Measurements from ENCODE around the gene CSTF1.
"Not testable (repeated sequence)": the region's sequence is repeated elsewhere in the genome, so short reads cannot be mapped to it uniquely, and the experiment has no call there.

CSTF1 gene

DNA sequence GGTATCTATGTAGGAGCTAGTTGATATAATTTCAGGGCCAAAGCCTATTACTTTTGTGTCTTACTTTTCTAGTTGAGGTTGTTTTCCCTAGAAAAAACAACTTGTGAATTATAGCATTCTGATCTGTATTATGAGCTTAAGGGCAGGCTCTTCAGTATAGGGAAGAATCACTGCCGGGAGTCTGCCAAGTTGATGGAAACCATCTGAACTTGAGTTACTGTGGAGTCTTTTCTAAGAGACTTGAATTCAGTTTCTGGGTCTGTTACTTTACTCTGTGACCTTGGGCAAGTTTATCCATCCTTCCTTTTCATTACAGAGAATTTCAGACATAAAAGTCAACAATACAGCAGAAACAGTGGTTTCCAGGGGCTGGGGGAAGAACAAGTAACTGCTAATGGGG is 17.5 kb downstream of the CSTF1 start:
- no peak for DNase-seq
- Histone ChIP-seq H4K20me1 (ENCODE audit: insufficient read depth, low read length) (no peaks in the 10 kb centered on the region), H3K9me3 (replicated peaks; ENCODE audit: insufficient read depth, low read length) (no peaks in the 10 kb centered on the region), H3K79me2 (ENCODE audit: low read length) (peaks cover 8% of the 10 kb centered on the region), H3K4me2 (ENCODE audit: low read depth, low read length) (no peak overlapping the region), H3K4me3 (ENCODE audit: low read length) (no peak overlapping the region), H3F3A (ENCODE audit: insufficient read depth, low read length) (no peaks in the 10 kb centered on the region), H3K27me3 (replicated peaks; ENCODE audit: insufficient read depth, low read length) (no peaks in the 10 kb centered on the region), H3K36me3 (replicated peaks; ENCODE audit: insufficient read depth, low read length) (peaks cover 6% of the 10 kb centered on the region), H3K9me2 (replicated peaks; ENCODE audit: insufficient read depth, low read length) (no peaks in the 10 kb centered on the region), H2AFZ (ENCODE audit: low read length) (no peak overlapping the region), H3K4me1 (ENCODE audit: low read length) (no peaks in the 10 kb centered on the region), H3K9ac (ENCODE audit: low read length) (no peak overlapping the region), H3K27ac (ENCODE audit: low read length) (no peak overlapping the region)
- TF ChIP-seq EZH2 (optimal IDR thresholded peaks at IDR 0.05; ENCODE audit: low read depth, low read length) (no peak), EZH2phosphoT487 (IDR thresholded peaks at IDR 0.05; ENCODE audit: low read length) (no peak)
- TF ChIP-seq, protein P1, sequence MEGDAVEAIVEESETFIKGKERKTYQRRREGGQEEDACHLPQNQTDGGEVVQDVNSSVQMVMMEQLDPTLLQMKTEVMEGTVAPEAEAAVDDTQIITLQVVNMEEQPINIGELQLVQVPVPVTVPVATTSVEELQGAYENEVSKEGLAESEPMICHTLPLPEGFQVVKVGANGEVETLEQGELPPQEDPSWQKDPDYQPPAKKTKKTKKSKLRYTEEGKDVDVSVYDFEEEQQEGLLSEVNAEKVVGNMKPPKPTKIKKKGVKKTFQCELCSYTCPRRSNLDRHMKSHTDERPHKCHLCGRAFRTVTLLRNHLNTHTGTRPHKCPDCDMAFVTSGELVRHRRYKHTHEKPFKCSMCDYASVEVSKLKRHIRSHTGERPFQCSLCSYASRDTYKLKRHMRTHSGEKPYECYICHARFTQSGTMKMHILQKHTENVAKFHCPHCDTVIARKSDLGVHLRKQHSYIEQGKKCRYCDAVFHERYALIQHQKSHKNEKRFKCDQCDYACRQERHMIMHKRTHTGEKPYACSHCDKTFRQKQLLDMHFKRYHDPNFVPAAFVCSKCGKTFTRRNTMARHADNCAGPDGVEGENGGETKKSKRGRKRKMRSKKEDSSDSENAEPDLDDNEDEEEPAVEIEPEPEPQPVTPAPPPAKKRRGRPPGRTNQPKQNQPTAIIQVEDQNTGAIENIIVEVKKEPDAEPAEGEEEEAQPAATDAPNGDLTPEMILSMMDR (IDR thresholded peaks at IDR 0.05; ENCODE audit: low read length), result no peak

DNA sequence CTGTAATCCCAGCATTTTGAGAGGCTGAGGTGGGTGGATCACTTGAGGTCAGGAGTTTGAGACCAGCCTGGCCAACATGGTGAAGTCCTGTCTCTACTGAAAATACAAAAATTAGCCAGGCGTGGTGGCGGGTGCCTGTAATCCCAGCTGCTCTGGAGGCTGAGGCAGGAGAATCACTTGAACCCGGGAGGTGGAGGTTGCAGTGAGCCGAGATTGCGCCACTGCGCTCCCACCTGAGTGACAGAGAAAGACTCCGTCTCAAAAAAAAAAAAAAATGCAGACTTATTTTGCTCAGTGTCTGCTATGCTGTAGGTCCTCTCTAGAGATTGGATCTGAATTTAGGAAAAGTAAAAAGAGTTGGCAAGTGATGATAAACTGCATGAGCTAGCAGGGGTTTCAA is 18.8 kb downstream of the CSTF1 start:
- not testable (repeated sequence) for H3K79me2 ChIP-seq (ENCODE audit: low read length); H3K9me2 ChIP-seq (replicated peaks; ENCODE audit: insufficient read depth, low read length); H3K4me3 ChIP-seq (ENCODE audit: low read length); H4K20me1 ChIP-seq (ENCODE audit: insufficient read depth, low read length); H3K9ac ChIP-seq (ENCODE audit: low read length); H3K27ac ChIP-seq (ENCODE audit: low read length); H3K27me3 ChIP-seq (replicated peaks; ENCODE audit: insufficient read depth, low read length); H3K9me3 ChIP-seq (replicated peaks; ENCODE audit: insufficient read depth, low read length); H3K4me1 ChIP-seq (ENCODE audit: low read length); H3F3A ChIP-seq (ENCODE audit: insufficient read depth, low read length); H3K4me2 ChIP-seq (ENCODE audit: low read depth, low read length); H3K36me3 ChIP-seq (replicated peaks; ENCODE audit: insufficient read depth, low read length); H2AFZ ChIP-seq (ENCODE audit: low read length); DNase-seq

DNA sequence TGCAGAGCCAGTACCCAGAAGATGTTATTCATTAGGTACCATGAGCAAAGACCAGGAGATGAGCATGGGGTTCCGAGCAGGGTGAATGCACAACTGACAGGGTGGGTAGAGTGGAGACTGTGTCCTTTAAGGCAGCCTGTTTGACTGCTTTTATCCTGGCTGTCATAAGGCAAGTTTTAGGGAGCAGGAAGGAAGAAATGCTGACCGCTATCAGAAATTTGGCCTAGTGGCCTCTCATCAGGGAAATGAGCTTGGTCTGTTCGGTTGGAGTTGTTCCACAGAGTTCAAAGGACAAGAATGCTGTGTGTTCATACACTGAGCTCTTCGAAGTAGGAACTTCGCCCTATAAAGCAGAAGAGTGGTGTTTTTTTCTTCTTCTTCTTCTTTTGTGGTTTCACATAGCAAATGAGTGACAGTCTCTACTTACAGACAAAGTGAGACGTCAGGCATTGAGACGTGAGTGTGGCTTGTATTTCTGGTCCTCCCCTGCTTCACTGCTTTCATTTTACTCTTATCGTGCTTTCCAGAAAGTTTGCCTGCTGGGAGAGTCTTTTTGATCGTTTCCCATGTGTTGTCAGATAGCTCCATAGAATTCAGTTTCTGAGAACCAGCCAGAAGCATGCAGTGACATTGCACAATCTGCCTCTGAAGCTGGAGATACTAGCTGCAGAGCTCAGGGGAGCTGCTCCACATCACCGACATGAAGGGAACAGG is 19.5 kb downstream of the CSTF1 start, which contains the start of gene CASS4:
TSS of gene CASS4 (plus strand) at position 502 of the 714 bp plus-strand sequence. CDS start at position 701, 199 bp downstream.
- Histone ChIP-seq H3K9ac (ENCODE audit: low read length) (no peak within 1 kb of the TSS), H3K4me1 (ENCODE audit: low read length) (no peaks in the 10 kb centered on the region), H4K20me1 (ENCODE audit: insufficient read depth, low read length) (no peaks in the 10 kb centered on the region), H3K27ac (ENCODE audit: low read length) (no peak within 1 kb of the TSS), H3K4me3 (ENCODE audit: low read length) (no peak within 1 kb of the TSS), H3F3A (ENCODE audit: insufficient read depth, low read length) (no peaks in the 10 kb centered on the region), H3K79me2 (ENCODE audit: low read length) (no peaks in the 10 kb centered on the region), H3K27me3 (replicated peaks; ENCODE audit: insufficient read depth, low read length) (no peaks in the 10 kb centered on the region), H3K36me3 (replicated peaks; ENCODE audit: insufficient read depth, low read length) (no peaks in the 10 kb centered on the region; the same call in 1 of the 2 replicates), H2AFZ (ENCODE audit: low read length) (no peak within 1 kb of the TSS), H3K4me2 (ENCODE audit: low read depth, low read length) (no peak within 1 kb of the TSS), H3K9me2 (replicated peaks; ENCODE audit: insufficient read depth, low read length) (no peaks in the 10 kb centered on the region), H3K9me3 (replicated peaks; ENCODE audit: insufficient read depth, low read length) (no peaks in the 10 kb centered on the region)
- no peak for DNase-seq
- TF ChIP-seq EZH2phosphoT487 (IDR thresholded peaks at IDR 0.05; ENCODE audit: low read length) (no peak), EZH2 (optimal IDR thresholded peaks at IDR 0.05; ENCODE audit: low read depth, low read length) (no peak)
- TF ChIP-seq, protein P1 (IDR thresholded peaks at IDR 0.05; ENCODE audit: low read length), result no peak

DNA sequence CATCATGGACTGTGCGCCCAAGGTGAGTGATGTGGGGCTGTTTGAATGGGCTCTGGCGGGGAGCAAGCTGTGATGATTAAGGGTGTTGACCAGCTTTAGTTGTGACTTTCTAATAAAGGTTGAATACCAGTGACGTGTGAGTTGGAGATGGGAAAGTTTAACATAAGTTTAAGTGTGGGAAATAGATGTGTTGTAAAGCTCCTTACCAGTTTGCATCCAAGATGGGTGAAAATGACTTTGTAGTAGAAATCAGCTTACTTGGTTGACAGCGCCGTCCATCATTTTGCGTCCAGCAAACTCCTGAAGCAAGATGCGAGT is 20.0 kb downstream of the CSTF1 start:
- Histone ChIP-seq H4K20me1 (ENCODE audit: insufficient read depth, low read length) (no peaks in the 10 kb centered on the region), H3K9ac (ENCODE audit: low read length) (no peak overlapping the region), H3K4me1 (ENCODE audit: low read length) (no peaks in the 10 kb centered on the region), H3K9me3 (replicated peaks; ENCODE audit: insufficient read depth, low read length) (no peaks in the 10 kb centered on the region), H3K4me3 (ENCODE audit: low read length) (no peak overlapping the region), H3K9me2 (replicated peaks; ENCODE audit: insufficient read depth, low read length) (no peaks in the 10 kb centered on the region), H3K27me3 (replicated peaks; ENCODE audit: insufficient read depth, low read length) (no peaks in the 10 kb centered on the region), H3K27ac (ENCODE audit: low read length) (no peak overlapping the region), H3K36me3 (replicated peaks; ENCODE audit: insufficient read depth, low read length) (no peaks in the 10 kb centered on the region; the same call in 1 of the 2 replicates), H2AFZ (ENCODE audit: low read length) (no peak overlapping the region), H3F3A (ENCODE audit: insufficient read depth, low read length) (no peaks in the 10 kb centered on the region), H3K79me2 (ENCODE audit: low read length) (no peaks in the 10 kb centered on the region), H3K4me2 (ENCODE audit: low read depth, low read length) (no peak overlapping the region)
- no peak for TF ChIP-seq EZH2phosphoT487 (IDR thresholded peaks at IDR 0.05; ENCODE audit: low read length)
- TF ChIP-seq, protein P1 (IDR thresholded peaks at IDR 0.05; ENCODE audit: low read length), result no peak
- TF ChIP-seq EZH2 (optimal IDR thresholded peaks at IDR 0.05; ENCODE audit: low read depth, low read length), result no peak
- no peak for DNase-seq

Data from MM.1S (cell line).